Lower leg skin (tissue), 3 donors: ENCODE results near the gene CNDP2.

Experiments
- CTCF ChIP-seq, 3 donors: fragments of 450-650 bp; IDR thresholded peaks; one replicate each; pipeline ENCODE4 v1.5.1; 2016; ENCODE audit warnings: antibody characterized with exemption in 3 of 3, mild to moderate bottlenecking in 3 of 3, moderate library complexity in 2 of 3
- POLR2A ChIP-seq, 2 donors: fragments of 450-650 bp; IDR thresholded peaks; one replicate each; pipeline ENCODE4 v1.6.1; 2016 to 2017; ENCODE audit warnings: antibody characterized with exemption in 2 of 2, mild to moderate bottlenecking in 1 of 2, moderate library complexity in 1 of 2

GRCh38 chr18:74516271-74517235, 20.4 kb downstream of the CNDP2 start:
- TF ChIP-seq CTCF (IDR thresholded peaks at IDR 0.05) (no peak), POLR2A (IDR thresholded peaks at IDR 0.05) (no peak)
